GM19452 (cell line): ENCODE data around the gene TAMM41.
"Not testable (repeated sequence)": the region's sequence is repeated elsewhere in the genome, so short reads cannot be mapped to it uniquely, and the experiment has no call there.

Experiments
- ATAC-seq: cut with Tn5 transposase; IDR thresholded peaks from one replicate; pipeline ENCODE4 v1.9.1; 2021; ENCODE audit not compliant: unreplicated experiment

The TAMM41 gene

GRCh38 chr3:11769704-11770476 lies 76.8 kb downstream of the TAMM41 start:
- peak; percentile 12 for ATAC-seq

GRCh38 chr3:11768604-11769003 lies 78.1 kb downstream of the TAMM41 start:
- ATAC-seq = no peak

GRCh38 chr3:11764931-11765363 lies 81.7 kb downstream of the TAMM41 start:
- ATAC-seq = no peak

- no peak for ATAC-seq
Observed at GRCh38 chr3:11759996-11760395, 86.7 kb downstream of the TAMM41 start.

- ATAC-seq = no peak
Observed at GRCh38 chr3:11757929-11758328, 88.8 kb downstream of the TAMM41 start.

- ATAC-seq = no peak
Observed at GRCh38 chr3:11757441-11757875, 89.2 kb downstream of the TAMM41 start.

GRCh38 chr3:11755276-11755675 lies 91.4 kb downstream of the TAMM41 start:
- ATAC-seq = no peak

GRCh38 chr3:11752254-11752653 lies 94.4 kb downstream of the TAMM41 start:
- ATAC-seq = not testable (repeated sequence)

GRCh38 chr3:11748306-11748705 lies 98.4 kb downstream of the TAMM41 start:
- ATAC-seq = not testable (repeated sequence)
